ENCODE data around the gene C1orf185.

GRCh38 chr1:51093581-51093980 is 8.4 kb upstream of the C1orf185 start:
- no peak for TF ChIP-seq CTCF (IDR thresholded peaks at IDR 0.05; ENCODE audit: insufficient read depth, low read depth, low read length)
- no peak for TF ChIP-seq EZH2 (IDR thresholded peaks at IDR 0.05; ENCODE audit: insufficient read depth, low read length)

All from astrocyte (in vitro differentiated cells and primary cell).